HG03159 (cell line): ENCODE results near the gene INIP.
"Not testable (repeated sequence)": the region's sequence is repeated elsewhere in the genome, so short reads cannot be mapped to it uniquely, and the experiment has no call there.

ENCODE experiments used
- ATAC-seq: cut with Tn5 transposase; IDR thresholded peaks from one replicate; pipeline ENCODE4 v1.9.1; 2021; ENCODE audit warnings: mild to moderate bottlenecking, moderate library complexity; ENCODE audit not compliant: unreplicated experiment

The INIP gene

GRCh38 chr9:112743216-112743836, 25.4 kb upstream of the INIP start:
- no peak for ATAC-seq

- ATAC-seq: no peak
Measured at GRCh38 chr9:112734892-112735291, 17.0 kb upstream of the INIP start.

- ATAC-seq: no peak
Measured at GRCh38 chr9:112731971-112732370, 14.1 kb upstream of the INIP start.

- no peak for ATAC-seq
Measured at GRCh38 chr9:112728401-112728800, 10.5 kb upstream of the INIP start.

GRCh38 chr9:112726428-112726827, 8.5 kb upstream of the INIP start:
- ATAC-seq: peak; percentile 68

- peak; percentile 58 for ATAC-seq
Measured at GRCh38 chr9:112725961-112726360, 8.0 kb upstream of the INIP start.

- ATAC-seq: not testable (repeated sequence)
Measured at GRCh38 chr9:112722749-112723148, 4.8 kb upstream of the INIP start.

GRCh38 chr9:112720113-112720780, 2.3 kb upstream of the INIP start:
- ATAC-seq: no peak

GRCh38 chr9:112719696-112720095, 1.8 kb upstream of the INIP start:
- no peak for ATAC-seq

GRCh38 chr9:112719241-112719691, 1.3 kb upstream of the INIP start:
- no peak for ATAC-seq

- no peak for ATAC-seq
Measured at GRCh38 chr9:112712678-112713077, 5.2 kb downstream of the INIP start.

- no peak for ATAC-seq
Measured at GRCh38 chr9:112711050-112711689, 6.7 kb downstream of the INIP start.

- no peak for ATAC-seq
Measured at GRCh38 chr9:112705768-112706427, 12.0 kb downstream of the INIP start.

- no peak for ATAC-seq
Measured at GRCh38 chr9:112703304-112703703, 14.6 kb downstream of the INIP start.

- ATAC-seq: no peak
Measured at GRCh38 chr9:112700085-112700484, 17.8 kb downstream of the INIP start.

GRCh38 chr9:112699230-112699629, 18.7 kb downstream of the INIP start:
- peak; percentile 89 for ATAC-seq

GRCh38 chr9:112696461-112696860, 21.5 kb downstream of the INIP start:
- ATAC-seq: no peak

- ATAC-seq: no peak
Measured at GRCh38 chr9:112694706-112695555, 23.0 kb downstream of the INIP start.

- ATAC-seq: no peak
Measured at GRCh38 chr9:112689161-112689740, 28.7 kb downstream of the INIP start.

GRCh38 chr9:112680731-112681402, 37.0 kb downstream of the INIP start:
- no peak for ATAC-seq
